Erythroblast (primary cell): ENCODE results near the gene AGBL4.

ENCODE experiments used
- GATA1 ChIP-seq: IDR thresholded peaks from 2 replicates; pipeline ENCODE4 v1.6.1; 2011; ENCODE audit warnings: low read depth, mild to moderate bottlenecking, control low read depth, low read length, moderate library complexity
- POLR2A ChIP-seq: IDR thresholded peaks from 2 replicates; pipeline ENCODE4 v1.6.1; 2011; ENCODE audit warnings: mild to moderate bottlenecking, low read length

DNA sequence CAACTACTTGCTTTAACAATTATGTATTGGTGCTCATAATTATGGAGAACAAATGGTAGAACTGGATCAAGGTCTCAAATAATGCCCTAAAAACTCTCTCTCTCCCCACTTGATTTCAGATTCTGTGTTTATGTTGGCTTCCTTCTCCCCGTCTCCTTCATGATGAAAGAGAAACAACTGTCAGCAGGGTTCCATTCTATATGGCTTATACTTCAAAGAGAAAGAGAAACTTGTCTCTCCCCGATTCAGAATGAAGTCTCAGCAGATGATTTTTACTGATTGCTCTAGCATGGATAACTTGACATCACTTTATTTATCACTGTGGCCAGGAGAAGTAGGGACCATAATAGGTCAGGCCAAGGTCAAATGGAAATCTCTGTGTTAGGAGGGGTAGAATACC lies 575.6 kb downstream of the AGBL4 start:
- TF ChIP-seq POLR2A, result no peak
- TF ChIP-seq GATA1, result no peak
